Keratinocyte (primary cell): ENCODE data around the gene NOTCH1. TPM values are rescaled to one million over a fixed set of nuclear protein-coding genes. Genes with fewer than 3 reads are reported as not detected.

Source experiments
- DNase-seq: peaks from one replicate; pipeline ENCODE4 v3.0.0-alpha.2; 2011; ENCODE audit warnings: low read depth, missing footprints, low spot score
- FAIRE-seq: peaks from 2 replicates; lab custom pipeline; 2011; peaks lifted over from hg19 to GRCh38; lab: Jason Lieb, UNC
- H2AFZ ChIP-seq: 2 replicates; pipeline ENCODE4 v1.6.0; 2012; ENCODE audit warnings: low read length, control low read depth, inconsistent platforms; ENCODE audit not compliant: control insufficient read depth
- H3K27ac ChIP-seq: 2 replicates; pipeline ENCODE4 v1.5.1; 2011; ENCODE audit warnings: low read length; ENCODE audit not compliant: control insufficient read depth, insufficient read depth
- H3K27me3 ChIP-seq: 3 replicates; pipeline ENCODE4 v1.6.0; 2011; ENCODE audit warnings: low read length; ENCODE audit not compliant: control insufficient read depth, insufficient read depth; ENCODE audit errors: extremely low read depth
- H3K36me3 ChIP-seq, 2 experiments: 2 replicates in 1 of 2; 3 replicates in 1 of 2; pipeline ENCODE4 v1.5.1; 2011; ENCODE audit warnings: low read length in 2 of 2, mild to moderate bottlenecking in 1 of 2; ENCODE audit not compliant: control insufficient read depth in 2 of 2, insufficient read depth in 2 of 2; ENCODE audit errors: extremely low read depth in 1 of 2
- H3K4me1 ChIP-seq: 3 replicates; pipeline ENCODE4 v1.5.1; 2011; ENCODE audit warnings: low read length; ENCODE audit not compliant: control insufficient read depth, insufficient read depth; ENCODE audit errors: extremely low read depth
- H3K4me2 ChIP-seq: 3 replicates; pipeline ENCODE4 v1.6.0; 2011; ENCODE audit warnings: low read depth, low read length; ENCODE audit not compliant: control insufficient read depth, insufficient read depth; ENCODE audit errors: extremely low read depth
- H3K4me3 ChIP-seq, 3 experiments: fragments of 200-600 bp in 1 of 3; sonication (generic) in 1 of 3; 2 replicates in 2 of 3; 3 replicates in 1 of 3; pipeline ENCODE4 v1.5.1; 2011 to 2016; ENCODE audit warnings: low read length in 3 of 3, mild to moderate bottlenecking in 3 of 3, control low read depth in 2 of 3, inconsistent platforms in 1 of 3, low read depth in 1 of 3, mixed read lengths in 1 of 3, mixed run types in 1 of 3, moderate library complexity in 1 of 3; ENCODE audit not compliant: control insufficient read depth in 2 of 3, insufficient read depth in 2 of 3; ENCODE audit errors: extremely low read depth in 1 of 3
- H3K79me2 ChIP-seq: 2 replicates; pipeline ENCODE4 v1.6.0; 2012; ENCODE audit warnings: low read length; ENCODE audit not compliant: control insufficient read depth, insufficient read depth
- H3K9ac ChIP-seq: 3 replicates; pipeline ENCODE4 v1.6.0; 2011; ENCODE audit warnings: low read length; ENCODE audit not compliant: control insufficient read depth, insufficient read depth; ENCODE audit errors: extremely low read depth
- H3K9me1 ChIP-seq: 3 replicates; pipeline ENCODE4 v1.6.0; 2011; ENCODE audit warnings: low read length; ENCODE audit not compliant: control insufficient read depth, insufficient read depth; ENCODE audit errors: extremely low read depth
- H3K9me3 ChIP-seq: 2 replicates; pipeline ENCODE4 v1.5.1; 2012; ENCODE audit warnings: low read depth, low read length; ENCODE audit not compliant: control insufficient read depth
- H4K20me1 ChIP-seq: 3 replicates; pipeline ENCODE4 v1.6.0; 2011; ENCODE audit warnings: low read length; ENCODE audit not compliant: control insufficient read depth, insufficient read depth; ENCODE audit errors: extremely low read depth
- CTCF ChIP-seq, 3 experiments: IDR thresholded peaks in 1 of 3; conservative IDR thresholded peaks in 1 of 3; optimal IDR thresholded peaks in 1 of 3; 2 replicates in 2 of 3; 3 replicates in 1 of 3; pipeline versions ENCODE3 to v1.5.1; 2011; ENCODE audit warnings: low read length in 3 of 3, mild to moderate bottlenecking in 3 of 3, moderate library complexity in 2 of 3, control low read depth in 1 of 3, inconsistent platforms in 1 of 3; ENCODE audit not compliant: insufficient read depth in 2 of 3; ENCODE audit errors: extremely low read depth in 1 of 3
- EZH2 ChIP-seq: IDR thresholded peaks from one replicate; pipeline ENCODE4 v1.6.1; 2012; ENCODE audit warnings: inconsistent platforms, mild to moderate bottlenecking, low read length, moderate library complexity
- dilution Hi-C: fragments of 300-500 bp; cut with MboI; formaldehyde crosslinking; loops from one replicate; pipeline ENCODE4 v1.7.0; 2020; ENCODE audit warnings: low sequenced_read_pairs; ENCODE audit not compliant: extremely low pct_ligation_motif_present
- polyA plus RNA-seq, 5 experiments: library from polyadenylated mRNA; depleted of rRNA in 3 of 5; stranded (reverse) in 3 of 5; stranded (forward) in 1 of 5; unstranded in 1 of 5; fragments of >200 nt; gene quantifications; 1 replicate in 1 of 5; 2 replicates in 3 of 5; 3 replicates in 1 of 5; pipeline versions ENCODE4 v1.2.1 to v1.2.3, GENCODE V29; 2011 to 2012; ENCODE audit warnings: missing spikeins in 2 of 5, low read depth in 1 of 5, low replicate concordance in 1 of 5

NOTCH1 gene
- polyA plus RNA-seq, 1 donor (not counting 4 experiments of a cell fraction or from before 2014, with no cell fraction given), result 6.1 TPM

- H3K9me3 ChIP-seq, result no peaks in the 10 kb centered on the region
- H3K9ac ChIP-seq, result no peak overlapping the region
- H4K20me1 ChIP-seq, result no peaks in the 10 kb centered on the region
- no peak overlapping the region for H3K4me3 ChIP-seq
- H3K79me2 ChIP-seq, result no peaks in the 10 kb centered on the region
- peaks cover 9% of the 10 kb centered on the region for H3K27me3 ChIP-seq
- TF ChIP-seq CTCF (optimal IDR thresholded peaks at IDR 0.05 in 1 of 3, IDR thresholded peaks at IDR 0.05 in 1 of 3, conservative IDR thresholded peaks at IDR 0.05 in 1 of 3; ENCODE audit: extremely low read depth in 1 of 3, insufficient read depth in 2 of 3, low read length in 3 of 3) (no peak), EZH2 (no peak)
- dilution Hi-C loops, result no loop called here
- H3K9me1 ChIP-seq, result no peaks in the 10 kb centered on the region
- DNase-seq (no peak), FAIRE-seq (no peak)
- peaks cover 15% of the 10 kb centered on the region for H3K4me1 ChIP-seq
- H2AFZ ChIP-seq, result no peak overlapping the region
- H3K27ac ChIP-seq, result no peak overlapping the region
- no peaks in the 10 kb centered on the region for H3K36me3 ChIP-seq
- no peak overlapping the region for H3K4me2 ChIP-seq
Observed at GRCh38 chr9:136578915-136579649, 33.2 kb upstream of the NOTCH1 start.

GRCh38 chr9:136578626-136578914, 32.7 kb upstream of the NOTCH1 start:
- Histone ChIP-seq H3K27me3 (peaks cover 4% of the 10 kb centered on the region), H3K9ac (no peak overlapping the region), H3K9me3 (no peaks in the 10 kb centered on the region), H3K36me3 (no peaks in the 10 kb centered on the region), H3K79me2 (no peaks in the 10 kb centered on the region), H3K4me1 (peaks cover 15% of the 10 kb centered on the region), H2AFZ (no peak overlapping the region), H3K27ac (no peak overlapping the region), H3K4me2 (no peak overlapping the region), H4K20me1 (no peaks in the 10 kb centered on the region), H3K9me1 (no peaks in the 10 kb centered on the region), H3K4me3 (no peak overlapping the region)
- TF ChIP-seq CTCF (optimal IDR thresholded peaks at IDR 0.05 in 1 of 3, IDR thresholded peaks at IDR 0.05 in 1 of 3, conservative IDR thresholded peaks at IDR 0.05 in 1 of 3; ENCODE audit: extremely low read depth in 1 of 3, insufficient read depth in 2 of 3, low read length in 3 of 3) (no peak), EZH2 (no peak)
- FAIRE-seq, result no peak
- dilution Hi-C loops, result no loop called here
- DNase-seq, result no peak
